H9 (cell line): Measurements from ENCODE around the gene C9orf152. TPM values are rescaled to one million over a fixed set of nuclear protein-coding genes. Genes with fewer than 3 reads are reported as not detected.

ENCODE experiments used
- DNase-seq: peaks from one replicate; pipeline ENCODE4 v3.0.0-alpha.2; 2017
- H2AFZ ChIP-seq: one replicate; pipeline ENCODE4 v1.6.1; 2013; ENCODE audit warnings: mild to moderate bottlenecking, low read length, control low read depth, moderate library complexity
- H2AK5ac ChIP-seq: 2 replicates; pipeline ENCODE4 v1.6.1; 2013; ENCODE audit warnings: low read length, control low read depth, mixed read lengths; ENCODE audit not compliant: insufficient read length
- H2BK120ac ChIP-seq: one replicate; pipeline ENCODE4 v1.6.1; 2013; ENCODE audit warnings: low read depth, mild to moderate bottlenecking, low read length, control low read depth, inconsistent platforms; ENCODE audit not compliant: poor library complexity, severe bottlenecking
- H2BK12ac ChIP-seq: 2 replicates; pipeline ENCODE4 v1.6.1; 2013; ENCODE audit warnings: low read length, control low read depth, mixed read lengths, low read depth; ENCODE audit not compliant: insufficient read length
- H2BK15ac ChIP-seq: 2 replicates; pipeline ENCODE4 v1.6.1; 2013; ENCODE audit warnings: low read depth, low read length, control low read depth
- H2BK20ac ChIP-seq: one replicate; pipeline ENCODE4 v1.6.1; 2013; ENCODE audit warnings: low read depth, mild to moderate bottlenecking, low read length, control low read depth, inconsistent platforms; ENCODE audit not compliant: poor library complexity, severe bottlenecking
- H2BK5ac ChIP-seq: 2 replicates; pipeline ENCODE4 v1.6.1; 2013; ENCODE audit warnings: low read length, control low read depth, mixed read lengths; ENCODE audit not compliant: insufficient read length
- H3K14ac ChIP-seq: 2 replicates; pipeline ENCODE4 v1.6.1; 2013; ENCODE audit warnings: low read length, control low read depth; ENCODE audit not compliant: insufficient read depth
- H3K18ac ChIP-seq: 2 replicates; pipeline ENCODE4 v1.6.1; 2013; ENCODE audit warnings: low read depth, mild to moderate bottlenecking, mixed read lengths, low read length, control low read depth; ENCODE audit not compliant: insufficient read length
- H3K23ac ChIP-seq: 2 replicates; pipeline ENCODE4 v1.6.1; 2013; ENCODE audit warnings: low read length, control low read depth, mixed read lengths, low read depth; ENCODE audit not compliant: insufficient read length
- H3K23me2 ChIP-seq: 2 replicates; pipeline ENCODE4 v1.6.1; 2013; ENCODE audit warnings: low read depth, mild to moderate bottlenecking, mixed read lengths, low read length, control low read depth; ENCODE audit not compliant: insufficient read length, poor library complexity, severe bottlenecking
- H3K27ac ChIP-seq: 2 replicates; pipeline ENCODE4 v1.5.1; 2013; ENCODE audit warnings: low read length, control low read depth, mixed read lengths, low read depth; ENCODE audit not compliant: insufficient read length
- H3K27me3 ChIP-seq: 2 replicates; pipeline ENCODE4 v1.6.1; 2013; ENCODE audit warnings: low read length, control low read depth, inconsistent platforms; ENCODE audit not compliant: insufficient read depth
- H3K4ac ChIP-seq: 2 replicates; pipeline ENCODE4 v1.6.1; 2013; ENCODE audit warnings: low read depth, mild to moderate bottlenecking, control low read depth, inconsistent platforms, low read length, moderate library complexity
- H3K4me1 ChIP-seq: 2 replicates; pipeline ENCODE4 v1.6.1; 2013; ENCODE audit warnings: low read length, control low read depth, inconsistent platforms; ENCODE audit not compliant: insufficient read depth
- H3K4me2 ChIP-seq: 2 replicates; pipeline ENCODE4 v1.6.1; 2013; ENCODE audit warnings: low read length, control low read depth, mixed read lengths; ENCODE audit not compliant: insufficient read length, insufficient read depth
- H3K56ac ChIP-seq: 2 replicates; pipeline ENCODE4 v1.6.1; 2013; ENCODE audit warnings: low read depth, mild to moderate bottlenecking, mixed read lengths, low read length, control low read depth; ENCODE audit not compliant: insufficient read length
- H3K79me1 ChIP-seq: 2 replicates; pipeline ENCODE4 v1.6.1; 2013; ENCODE audit warnings: low read depth, mild to moderate bottlenecking, moderate library complexity, low read length, control low read depth, inconsistent platforms; ENCODE audit not compliant: insufficient read depth, poor library complexity, severe bottlenecking
- H3K79me2 ChIP-seq: 2 replicates; pipeline ENCODE4 v1.6.1; 2013; ENCODE audit warnings: low read length, control low read depth, inconsistent platforms; ENCODE audit not compliant: insufficient read depth
- H3K9ac ChIP-seq: 2 replicates; pipeline ENCODE4 v1.6.1; 2013; ENCODE audit warnings: low read length, control low read depth, mixed read lengths; ENCODE audit not compliant: insufficient read length; ENCODE audit errors: extremely low read depth
- H3K9me3 ChIP-seq: one replicate; pipeline ENCODE4 v1.6.1; 2013; ENCODE audit warnings: low read depth, low read length, inconsistent platforms; ENCODE audit not compliant: control insufficient read depth
- H3T11ph ChIP-seq: one replicate; pipeline ENCODE4 v1.6.1; 2013; ENCODE audit warnings: mild to moderate bottlenecking, low read length, control low read depth, inconsistent platforms
- H4K20me1 ChIP-seq: one replicate; pipeline ENCODE4 v1.6.1; 2013; ENCODE audit not compliant: control insufficient read depth, insufficient read length, insufficient read depth
- H4K5ac ChIP-seq: 2 replicates; pipeline ENCODE4 v1.6.1; 2013; ENCODE audit warnings: low read depth, mild to moderate bottlenecking, mixed read lengths, low read length, control low read depth; ENCODE audit not compliant: insufficient read length
- H4K8ac ChIP-seq: replicated peaks from 2 replicates; pipeline ENCODE4 v1.6.1; 2013; ENCODE audit warnings: low read length, control low read depth, mixed read lengths, low read depth; ENCODE audit not compliant: insufficient read length
- H4K91ac ChIP-seq: 2 replicates; pipeline ENCODE4 v1.6.1; 2013; ENCODE audit warnings: low read depth, mild to moderate bottlenecking, moderate library complexity, mixed read lengths, low read length, control low read depth; ENCODE audit not compliant: insufficient read length
- H3K27ac Mint-ChIP-seq, 3 experiments: 2 replicates in 2 of 3; 3 replicates in 1 of 3; pipeline ENCODE4 v1.8.0; 2020 to 2021; ENCODE audit warnings: mixed read lengths in 3 of 3, mild to moderate bottlenecking in 1 of 3, moderate library complexity in 1 of 3
- H3K27me3 Mint-ChIP-seq: 2 replicates; pipeline ENCODE4 v1.8.0; 2021; ENCODE audit warnings: low read depth, mild to moderate bottlenecking, moderate library complexity, mixed read lengths
- H3K36me3 Mint-ChIP-seq, 3 experiments: 2 replicates in 2 of 3; 3 replicates in 1 of 3; pipeline ENCODE4 v1.8.0; 2020 to 2021; ENCODE audit warnings: low read depth in 3 of 3, mixed read lengths in 3 of 3; ENCODE audit not compliant: insufficient read depth in 1 of 3
- H3K4me1 Mint-ChIP-seq, 2 experiments: 2 replicates each; pipeline ENCODE4 v1.8.0; 2020; ENCODE audit warnings: mixed read lengths in 2 of 2
- H3K4me3 Mint-ChIP-seq, 2 experiments: 2 replicates in 1 of 2; 3 replicates in 1 of 2; pipeline ENCODE4 v1.8.0; 2020 to 2021; ENCODE audit warnings: mild to moderate bottlenecking in 2 of 2, mixed read lengths in 2 of 2, moderate library complexity in 1 of 2
- H3K9me3 Mint-ChIP-seq, 2 experiments: 2 replicates in 1 of 2; 3 replicates in 1 of 2; pipeline ENCODE4 v1.8.0; 2020; ENCODE audit warnings: mild to moderate bottlenecking in 2 of 2, mixed read lengths in 2 of 2, moderate library complexity in 1 of 2
- CTCF ChIP-seq: fragments of 200-600 bp; sonication (generic); conservative IDR thresholded peaks from 3 replicates; pipeline ENCODE4 v1.8.0; 2021; ENCODE audit warnings: antibody characterized with exemption, mild to moderate bottlenecking
- WGBS: extraction: QIAGEN DNeasy Blood & Tissue Kit; methylation state at CpG from one replicate; pipeline ENCODE4 v1.1.7; 2013; ENCODE audit warnings: missing lambda C conversion rate, low lambda C conversion rate, mixed read lengths; ENCODE audit not compliant: insufficient read length; ENCODE audit errors: extremely low coverage; 5-methylcytosine and 5-hydroxymethylcytosine counted together
- total RNA-seq: library from RNA; stranded (reverse); gene quantifications from 2 replicates; pipeline ENCODE4 v1.2.1, GENCODE V29; 2021

Gene C9orf152
- total RNA-seq, 1 experiment from 2014 or later = not detected

GRCh38 chr9:110241260-110241857 lies 33.4 kb upstream of the C9orf152 start:
- Histone ChIP-seq H4K20me1 (no peaks in the 10 kb centered on the region), H4K91ac (no peak overlapping the region), H3K56ac (no peak overlapping the region), H3K27ac (no peak overlapping the region), H2BK20ac (no peak overlapping the region), H3K4me1 (no peaks in the 10 kb centered on the region; the same call in 1 of the 2 replicates), H3K79me2 (0 out of 2 replicates have a peak, but pooled peaks cover 2% of the 10 kb centered on the region), H3K23ac (no peak overlapping the region), H3K79me1 (peaks cover 1% of the 10 kb centered on the region), H2AK5ac (no peak overlapping the region), H3K9me3 (no peaks in the 10 kb centered on the region), H3K4ac (no peak overlapping the region), H2BK120ac (no peak overlapping the region), H3K14ac (no peak overlapping the region), H4K8ac (no peak overlapping the region), H4K5ac (no peak overlapping the region), H2BK15ac (no peak overlapping the region), H3K27me3 (no peaks in the 10 kb centered on the region), H3K9ac (no peak overlapping the region), H3K18ac (no peak overlapping the region), H2AFZ (no peak overlapping the region), H3K4me2 (no peak overlapping the region), H2BK12ac (no peak overlapping the region), H2BK5ac (no peak overlapping the region), H3K23me2 (no peaks in the 10 kb centered on the region), H3T11ph (no peak overlapping the region)
- TF ChIP-seq CTCF = no peak
- no CpG with 5 or more reads among the region's 3 CpGs for WGBS
- H3K4me3 Mint-ChIP-seq = no peak overlapping the region
- no peak for DNase-seq
- H3K27me3 Mint-ChIP-seq = peaks cover 2% of the 10 kb centered on the region; the same call in 1 of the 2 replicates
- no peak overlapping the region for H3K27ac Mint-ChIP-seq
- peaks cover 7 to 29% (median 25%) of the 10 kb centered on the region in 3 experiments for H3K36me3 Mint-ChIP-seq
- peaks cover 2 to 3% of the 10 kb centered on the region in 2 experiments; a peak in 4 of 5 replicates for H3K9me3 Mint-ChIP-seq
- H3K4me1 Mint-ChIP-seq = peaks cover 9 to 10% of the 10 kb centered on the region in 2 experiments
